SHP77 (cell line): ENCODE results near the gene GKN1.

Experiments used
- DNase-seq, 2 experiments: peaks; one replicate each; lab custom pipeline; 2025; lab: John Stamatoyannopoulos, UW

GKN1 gene

DNA sequence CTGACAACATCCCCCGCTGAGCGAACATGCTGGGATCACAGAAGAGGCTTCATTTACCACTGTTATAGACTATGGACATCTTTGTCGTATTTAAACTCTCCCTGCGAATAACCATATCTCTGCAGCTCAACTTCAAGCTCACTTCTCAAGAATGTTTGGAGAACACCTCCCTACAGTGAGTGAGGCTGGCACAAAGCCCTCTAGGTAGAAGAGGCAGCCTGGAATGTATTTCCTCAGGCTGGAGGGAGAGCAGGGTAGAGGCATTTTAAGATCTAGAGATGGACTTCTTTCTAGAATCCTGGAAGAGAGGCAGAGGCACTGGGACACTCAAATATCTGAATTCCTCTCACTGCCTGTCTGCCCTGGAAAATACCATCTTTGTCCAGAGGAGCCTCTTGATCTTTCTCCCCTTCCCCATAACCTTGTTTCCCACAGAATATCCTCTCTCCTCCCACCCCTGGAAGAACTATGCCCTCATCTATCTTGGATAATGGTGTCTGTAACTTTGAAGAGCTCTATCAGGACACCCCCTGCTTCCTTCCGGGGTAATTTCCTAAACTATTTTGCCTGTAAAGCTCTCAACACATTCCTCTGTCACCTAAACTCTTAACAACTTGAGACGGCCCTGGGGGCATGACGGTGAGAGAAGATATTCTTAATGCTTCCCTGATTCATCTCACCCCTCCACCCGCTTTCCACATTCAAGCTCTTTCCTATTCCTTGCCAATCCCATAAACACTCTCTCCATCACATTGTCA, 36.2 kb downstream of the GKN1 start:
- no peak for DNase-seq

DNA sequence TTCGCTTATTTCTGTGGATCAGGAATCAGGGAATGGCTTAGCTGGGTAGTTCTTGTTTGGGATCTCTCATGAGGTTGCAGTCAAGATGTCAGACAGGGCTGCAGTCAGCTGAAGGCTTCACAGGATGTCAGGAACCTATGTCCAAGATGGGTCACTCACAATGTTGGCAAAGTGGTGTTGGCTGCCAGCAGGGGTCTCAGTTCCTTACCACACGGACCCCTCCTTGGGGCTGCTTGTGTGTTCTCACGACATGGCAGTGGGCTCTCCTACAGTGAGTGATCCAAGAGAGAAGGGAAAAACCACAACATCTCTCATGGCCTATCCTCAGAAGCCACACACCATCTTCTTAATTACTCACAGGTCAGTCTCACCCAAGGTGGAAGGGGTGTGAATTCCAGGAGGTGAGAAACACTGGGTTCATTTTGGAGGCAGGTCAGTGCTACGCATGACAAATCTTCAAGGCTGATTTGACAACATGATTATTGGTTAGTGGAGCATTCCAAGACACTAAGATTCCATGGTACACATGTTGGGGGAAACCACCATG, 37.2 kb downstream of the GKN1 start:
- DNase-seq = no peak

DNA sequence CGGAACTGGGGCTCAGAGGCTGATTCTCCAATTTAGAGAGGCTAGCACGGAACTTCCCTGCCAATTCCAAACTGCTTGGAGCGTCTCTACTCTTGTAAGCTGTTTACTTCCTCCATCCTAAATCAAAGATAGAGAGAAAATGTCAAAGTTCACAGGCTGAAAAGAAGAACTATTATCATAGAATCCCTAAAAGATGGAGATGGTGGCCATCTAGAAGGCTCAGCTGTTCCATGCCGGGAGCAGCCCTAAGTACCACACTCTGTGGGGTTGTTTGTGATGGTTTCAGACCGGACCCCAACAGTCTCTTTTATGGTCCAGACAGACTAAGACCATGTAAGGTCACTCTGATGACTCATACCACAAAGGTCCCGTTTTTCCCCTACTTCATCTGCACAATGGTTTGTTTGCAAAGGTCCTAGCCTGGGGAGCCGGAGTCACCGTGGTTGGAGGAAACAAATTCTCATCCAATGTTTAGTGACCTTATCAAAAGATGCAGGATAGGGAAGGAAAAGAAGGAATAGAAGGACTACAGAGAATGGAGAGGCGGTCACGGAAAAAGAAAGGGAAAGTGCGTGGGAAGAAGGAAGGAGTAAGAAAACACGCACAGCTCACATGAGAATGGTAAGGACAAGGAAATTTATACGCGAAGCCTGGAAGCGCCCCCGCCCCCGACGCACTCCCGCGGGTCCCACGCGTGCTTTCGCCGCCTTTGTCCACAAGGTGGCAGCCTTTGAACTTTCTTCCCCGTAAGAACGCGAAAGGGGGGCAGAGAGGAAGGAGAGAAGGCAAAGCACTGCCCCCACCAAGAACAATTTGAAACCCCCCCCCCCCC, 38.1 kb downstream of the GKN1 start:
- DNase-seq = peak; percentile 52 to 64

DNA sequence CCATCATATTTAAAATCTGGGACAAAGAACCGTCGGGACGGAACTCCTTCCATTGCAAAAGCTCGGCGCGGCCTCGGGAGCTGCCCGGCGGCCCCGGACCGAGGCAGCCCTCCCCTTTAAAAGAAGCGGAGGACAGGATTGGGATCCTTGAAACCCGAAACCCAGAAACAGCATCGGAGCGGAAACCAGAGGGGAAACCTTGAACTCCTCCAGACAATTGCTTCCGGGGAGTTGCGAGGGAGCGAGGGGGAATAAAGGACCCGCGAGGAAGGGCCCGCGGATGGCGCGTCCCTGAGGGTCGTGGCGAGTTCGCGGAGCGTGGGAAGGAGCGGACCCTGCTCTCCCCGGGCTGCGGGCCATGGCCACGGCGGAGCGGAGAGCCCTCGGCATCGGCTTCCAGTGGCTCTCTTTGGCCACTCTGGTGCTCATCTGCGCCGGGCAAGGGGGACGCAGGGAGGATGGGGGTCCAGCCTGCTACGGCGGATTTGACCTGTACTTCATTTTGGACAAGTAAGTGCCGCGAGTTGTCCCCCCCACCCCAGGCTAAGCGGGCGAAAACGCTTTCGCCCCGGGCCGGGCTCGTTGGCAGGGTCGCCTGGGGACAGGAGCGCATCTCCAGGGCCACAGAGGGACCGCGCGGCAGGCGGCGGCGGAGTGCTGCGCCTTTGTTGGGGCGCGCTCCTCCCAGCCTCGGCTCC, 38.9 kb downstream of the GKN1 start, which contains the start of gene ANTXR1:
Gene ANTXR1, plus strand, starts transcription at position 38 of the 698 bp plus-strand sequence. Its CDS starts 321 bp downstream, at position 359.
- peak; percentile 52 to 64 for DNase-seq

DNA sequence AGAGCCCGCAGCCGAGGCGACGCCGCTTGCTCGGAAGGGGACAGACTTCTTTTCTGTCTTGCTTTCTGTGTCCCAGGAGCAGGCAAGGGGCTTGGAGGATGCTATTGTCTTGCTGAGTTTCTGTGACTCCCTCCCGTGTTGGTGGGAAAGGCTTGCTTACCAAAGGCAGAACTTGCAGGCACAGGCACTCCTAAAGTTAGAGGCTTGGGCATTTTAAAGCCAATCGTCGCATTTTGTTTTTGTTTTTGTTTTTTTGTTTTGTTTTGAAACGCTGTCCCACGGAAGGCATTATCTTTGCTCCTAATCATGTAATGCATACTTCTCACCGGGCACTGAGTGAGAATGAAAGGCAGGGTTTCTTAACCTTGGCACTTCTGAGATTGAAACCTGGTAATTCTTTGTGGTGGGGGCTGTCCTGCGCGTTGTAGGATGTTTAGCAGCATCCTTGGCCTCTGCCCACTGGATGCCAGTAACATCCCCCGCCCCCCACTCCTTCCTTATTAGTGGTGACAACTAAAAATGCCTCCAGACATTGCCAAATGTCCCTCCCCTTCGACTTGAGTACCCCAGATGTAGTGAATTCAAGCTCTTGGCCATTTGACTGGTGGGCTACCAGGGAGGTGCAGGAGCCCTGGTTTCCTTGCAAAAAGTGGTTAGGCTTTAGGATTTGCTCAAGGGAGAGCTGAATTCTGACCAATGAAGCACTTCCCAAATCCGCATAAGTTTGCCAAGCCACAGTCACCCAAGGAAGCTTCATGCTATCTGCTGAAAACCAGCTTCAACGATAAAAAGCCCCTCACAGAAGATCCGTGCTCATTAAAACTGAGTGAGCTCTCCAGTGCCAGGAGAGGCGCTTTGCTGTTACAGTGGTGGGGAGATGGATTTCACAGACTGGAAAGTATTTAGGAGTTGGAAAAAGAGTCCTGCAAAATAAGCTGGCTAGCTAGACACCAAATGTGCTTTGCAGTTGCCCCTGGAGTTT, 39.7 kb downstream of the GKN1 start:
- DNase-seq = peak in 1 of 2 experiments; percentile 14

DNA sequence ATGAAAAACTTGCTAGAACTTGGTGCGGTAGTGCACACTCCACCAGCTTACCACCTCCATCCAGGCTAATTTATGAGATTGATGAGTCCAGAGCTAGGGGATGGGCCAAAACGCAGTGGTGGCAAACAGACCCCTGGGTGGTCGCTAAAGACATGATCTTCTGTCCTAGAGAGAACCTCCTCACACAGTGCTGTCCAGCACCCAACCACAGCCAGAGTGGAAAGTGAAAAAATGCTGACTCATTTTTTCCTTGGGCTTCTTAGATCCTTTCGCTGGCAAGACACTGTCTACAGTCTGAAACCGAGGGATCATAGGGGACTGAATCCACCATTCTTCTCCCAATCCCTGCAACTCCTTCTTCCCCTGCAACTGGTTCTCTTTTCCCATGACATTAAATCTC, 42.6 kb downstream of the GKN1 start:
- no peak for DNase-seq

DNA sequence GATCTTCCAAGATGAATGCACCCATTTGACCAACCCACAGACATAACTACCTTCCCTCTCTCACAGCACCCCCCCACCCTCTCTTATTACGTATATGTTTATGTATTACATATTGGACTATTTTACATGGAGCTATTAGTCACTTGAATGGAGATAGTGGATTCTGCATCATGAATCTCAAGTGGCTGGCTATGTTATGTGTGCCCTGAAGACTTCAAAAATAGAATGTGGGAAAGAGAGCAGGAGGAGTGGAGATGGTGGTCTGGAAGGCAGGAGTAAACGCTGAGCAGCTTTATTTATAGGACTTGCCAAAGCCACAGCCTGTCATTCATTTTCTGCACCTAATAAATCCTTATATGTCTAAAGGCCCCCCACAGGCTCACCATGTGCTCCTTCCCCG, 43.4 kb downstream of the GKN1 start:
- DNase-seq = no peak

DNA sequence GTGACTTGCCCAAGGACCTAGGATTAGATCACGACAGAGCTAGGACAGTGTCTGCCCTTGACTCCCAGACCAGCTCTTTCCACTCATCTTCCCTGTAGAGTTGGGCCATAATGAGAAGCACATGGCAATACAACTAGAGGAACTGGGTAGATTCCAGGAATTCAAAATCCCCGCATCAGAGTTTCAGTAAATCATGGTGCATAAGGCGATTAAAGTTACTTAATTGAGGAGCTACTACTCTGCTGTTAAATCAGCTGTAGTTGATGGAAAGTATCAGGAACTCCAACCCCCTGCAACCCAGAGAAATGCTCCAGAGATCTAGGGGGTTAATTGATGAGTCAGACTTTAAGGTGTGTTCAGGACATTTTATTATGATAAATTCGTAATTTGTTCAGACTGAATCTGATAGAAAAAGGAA, 44.3 kb downstream of the GKN1 start:
- no peak for DNase-seq

DNA sequence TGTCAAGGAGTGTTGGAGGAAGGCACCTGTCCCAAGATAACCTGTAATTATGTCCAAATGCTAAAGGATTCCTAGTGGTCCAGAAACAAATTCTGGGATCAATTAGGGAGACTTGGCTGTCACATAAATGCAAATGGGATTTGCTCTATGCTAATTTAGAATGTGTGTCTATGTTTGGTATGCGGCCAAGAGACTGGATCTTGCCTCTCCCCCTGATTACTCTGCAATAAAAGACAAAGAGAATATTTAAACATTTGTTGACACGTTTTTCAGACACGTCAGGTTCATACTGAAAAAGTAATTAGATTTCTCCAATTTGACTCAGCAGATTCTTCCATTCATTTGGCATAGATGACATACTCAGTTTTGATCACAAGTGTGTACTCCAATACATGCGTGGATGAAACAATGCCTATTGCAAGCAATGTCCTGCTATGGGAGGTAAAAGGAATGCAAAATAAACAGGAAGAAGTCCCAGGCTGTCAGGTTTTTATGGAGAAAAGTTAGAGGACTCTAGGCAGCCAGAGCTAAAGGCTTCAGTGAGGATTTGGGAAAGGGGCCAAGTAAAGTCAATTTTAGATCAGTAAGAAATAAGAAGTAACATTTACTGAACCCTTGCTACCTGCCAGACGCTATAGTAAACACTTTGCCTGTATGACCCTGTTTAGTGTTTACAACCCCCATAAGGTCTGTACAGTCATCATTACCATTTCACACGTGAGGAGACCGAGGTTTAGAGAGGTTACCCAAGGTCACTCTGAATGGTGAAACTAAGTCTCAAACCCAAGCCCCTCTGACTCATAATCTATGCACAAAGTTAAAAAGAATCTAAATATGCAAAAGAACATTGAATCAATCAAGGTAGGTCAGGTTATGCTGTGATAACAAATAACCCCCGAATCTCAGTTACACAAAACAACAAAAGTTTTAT, 46.3 kb downstream of the GKN1 start:
- no peak for DNase-seq

DNA sequence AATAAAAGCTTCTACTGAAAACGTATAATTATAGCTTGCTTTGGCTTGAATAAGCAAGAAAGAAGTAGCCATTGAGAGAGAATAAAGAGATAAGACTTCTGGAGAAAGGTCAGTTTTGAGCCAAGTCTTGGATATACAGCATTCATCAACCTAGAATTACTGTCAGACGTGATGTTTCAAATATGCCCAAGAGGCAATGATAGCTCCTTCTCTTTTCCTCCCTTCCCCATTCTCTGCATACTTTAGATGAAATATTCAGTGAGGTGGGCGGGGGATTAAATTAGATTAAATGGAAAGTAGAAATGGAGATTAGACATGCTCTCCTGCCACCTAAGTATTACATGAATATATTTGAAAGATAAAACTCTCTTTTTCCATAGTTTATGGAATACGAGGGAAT, 47.3 kb downstream of the GKN1 start:
- no peak for DNase-seq

DNA sequence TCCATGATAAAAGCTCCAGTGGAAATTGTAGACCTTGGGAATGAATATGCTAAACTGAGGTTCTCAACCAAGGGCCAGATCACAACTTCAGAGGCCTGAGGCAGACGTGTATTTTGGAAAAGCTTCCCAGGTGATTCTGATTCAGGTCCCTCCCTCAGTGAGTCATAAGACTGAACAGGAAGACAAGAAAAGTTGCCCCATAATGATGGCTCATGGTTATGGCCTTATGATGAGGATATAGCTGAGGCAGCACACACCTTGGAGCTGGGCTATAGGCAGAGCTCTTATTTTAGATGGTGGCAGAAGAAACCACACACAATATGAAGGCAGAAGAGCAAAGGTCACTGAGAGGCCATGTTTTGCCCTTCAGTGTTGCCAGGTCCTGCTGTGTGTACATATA, 48.1 kb downstream of the GKN1 start:
- no peak for DNase-seq

DNA sequence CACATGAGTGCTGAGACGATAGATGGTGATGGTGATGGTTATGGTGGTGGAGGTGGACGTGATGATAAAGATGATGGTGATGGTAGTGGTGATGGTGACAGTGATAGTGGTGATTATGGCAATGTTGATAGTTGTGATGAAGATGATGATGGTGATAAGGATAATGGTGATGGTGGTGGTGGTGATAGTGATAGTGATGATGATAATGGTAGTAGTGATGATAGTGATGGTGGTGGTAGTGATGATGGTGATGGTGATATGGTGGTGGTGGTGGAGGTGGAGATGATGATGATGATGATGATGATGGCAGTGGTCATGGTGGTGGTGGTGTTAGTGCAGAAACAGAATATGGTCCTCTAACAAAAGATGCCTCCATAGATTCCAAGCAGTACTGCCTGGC, 48.8 kb downstream of the GKN1 start:
- no peak for DNase-seq

DNA sequence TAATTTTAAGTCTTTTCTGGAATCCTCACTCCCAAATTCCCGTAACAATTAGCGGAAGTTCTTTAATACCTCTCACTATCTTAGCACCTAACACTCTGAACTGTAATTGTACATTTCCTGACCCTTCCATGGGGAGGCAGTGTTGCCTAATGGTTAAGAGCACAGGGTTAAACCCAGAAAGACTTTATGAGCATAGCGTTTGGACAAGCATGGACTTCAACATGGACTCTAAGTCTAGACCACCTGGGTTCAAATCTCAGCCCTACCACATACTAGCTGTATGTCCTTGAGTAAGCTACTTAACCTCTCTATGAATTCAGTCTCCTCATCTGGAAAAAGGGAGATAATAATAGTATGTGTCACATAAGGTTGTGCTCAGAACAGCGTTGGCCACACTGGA, 51.6 kb downstream of the GKN1 start:
- DNase-seq = peak; percentile 18 to 45

DNA sequence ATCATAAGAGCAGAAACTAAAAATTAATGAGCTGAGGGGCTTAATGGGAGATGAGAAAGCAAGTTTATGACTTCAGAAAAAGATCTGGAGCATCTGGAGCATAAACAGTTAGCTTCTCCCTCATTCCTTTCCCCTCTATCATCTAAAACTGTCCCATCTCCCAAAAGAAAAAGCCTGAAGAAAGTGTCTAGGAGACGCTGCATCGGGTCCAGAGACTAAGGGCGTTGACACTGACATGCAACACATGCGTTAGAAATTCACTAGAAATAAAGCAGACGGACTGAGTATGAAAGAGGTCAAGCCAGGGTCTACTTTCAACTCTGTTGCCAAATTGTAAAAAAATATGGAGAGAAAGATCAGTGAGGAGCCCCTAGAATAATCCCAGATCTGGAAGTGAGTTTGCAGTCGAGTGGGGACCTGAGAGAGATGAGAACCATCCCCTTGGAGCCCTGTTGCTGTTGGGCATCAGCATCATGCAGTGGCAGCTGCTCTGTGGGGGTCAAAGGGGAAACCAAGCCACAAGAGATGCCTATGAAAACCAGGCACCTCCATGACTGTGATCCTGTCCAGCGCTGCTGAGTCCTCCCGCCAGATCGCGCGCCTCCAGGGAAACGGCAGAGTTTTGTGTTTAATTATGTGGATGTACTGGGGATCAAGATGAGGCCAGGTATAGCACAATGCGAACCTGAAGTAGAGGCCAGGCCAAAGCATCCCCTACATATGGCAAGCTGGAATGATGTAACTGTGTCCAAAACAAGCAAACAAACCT, 52.4 kb downstream of the GKN1 start:
- no peak for DNase-seq
